Transverse colon (tissue), 4 donors: ENCODE data around the gene OGFR. TPM values are rescaled to one million over a fixed set of nuclear protein-coding genes. Genes with fewer than 3 reads are reported as not detected.

Source experiments
- DNase-seq: peaks from one replicate; pipeline ENCODE4 v3.0.0-alpha.2; 2019
- H3K27ac ChIP-seq, 4 donors: fragments of 200-600 bp; sonication (generic); 2 replicates each; pipeline ENCODE4 v1.5.1; 2016 to 2018; ENCODE audit warnings: inconsistent platforms in 4 of 4
- H3K27me3 ChIP-seq: fragments of 200-600 bp; sonication (generic); 2 replicates; pipeline ENCODE4 v1.5.1; 2017; ENCODE audit warnings: inconsistent platforms
- H3K36me3 ChIP-seq, 4 donors: fragments of 200-600 bp; sonication (generic); 2 replicates each; pipeline ENCODE4 v1.5.1; 2017 to 2019; ENCODE audit warnings: inconsistent platforms in 4 of 4
- H3K4me1 ChIP-seq, 4 donors: fragments of 200-600 bp; sonication (generic); 2 replicates each; pipeline ENCODE4 v1.5.1; 2017 to 2020; ENCODE audit warnings: inconsistent platforms in 4 of 4
- H3K4me3 ChIP-seq, 4 donors: fragments of 200-600 bp; sonication (generic); 1 replicate in 1 of 4; 2 replicates in 3 of 4; pipeline versions ENCODE4 v1.5.1 to v1.6.1; 2017 to 2019; ENCODE audit warnings: inconsistent platforms in 4 of 4
- H3K9me3 ChIP-seq, 2 donors: fragments of 200-600 bp; sonication (generic); 2 replicates each; pipeline ENCODE4 v1.5.1; 2017 to 2019; ENCODE audit warnings: inconsistent platforms in 2 of 2
- EP300 ChIP-seq: sonication (generic); formaldehyde crosslinking; IDR thresholded peaks from one replicate; pipeline ENCODE4 v1.6.1; 2017; ENCODE audit warnings: antibody characterized with exemption, low read depth
- POLR2A ChIP-seq: fragments of 450-650 bp; IDR thresholded peaks from one replicate; pipeline ENCODE4 v1.6.1; 2016; ENCODE audit warnings: antibody characterized with exemption, mild to moderate bottlenecking, moderate library complexity
- POLR2AphosphoS5 ChIP-seq, 3 donors: sonication (generic); formaldehyde crosslinking; IDR thresholded peaks; one replicate each; pipeline ENCODE4 v1.6.1; 2016; ENCODE audit warnings: antibody characterized with exemption in 3 of 3
- WGBS, 2 donors: methylation state at CpG; one replicate each; pipeline ENCODE4 v1.1.5; 2018; ENCODE audit warnings: low coverage in 1 of 2; 5-methylcytosine and 5-hydroxymethylcytosine counted together
- in situ Hi-C, 4 donors: fragments of 200-750 bp; cut with MboI; loops; one replicate each; pipeline versions ENCODE4 v1.15.0 to v1.15.1; 2017; ENCODE audit warnings: low sequenced_read_pairs in 3 of 4, low pct_ligation_motif_present in 1 of 4, low pct_unique_long_range_greater_than_20kb in 1 of 4
- intact Hi-C: fragments of 100-400 bp; cut with DNase I; formaldehyde crosslinking; loops from one replicate; pipeline ENCODE4 v1.15.1; 2023; ENCODE audit warnings: low total_unique reads
- total RNA-seq, 4 donors: library from RNA; depleted of rRNA; stranded (reverse); fragments of >200 nt; gene quantifications; one replicate each; pipeline ENCODE4 v1.1.0, GENCODE V29; 2016
- TF ChIP-seq, protein P1 (sequence below), 5 experiments: fragments of 200-600 bp in 3 of 5; fragments of 450-650 bp in 2 of 5; sonication (generic) in 3 of 5; IDR thresholded peaks; 1 replicate in 2 of 5; 2 replicates in 3 of 5; pipeline ENCODE4 v1.5.1; 2016 to 2017; ENCODE audit warnings: antibody characterized with exemption in 5 of 5, inconsistent platforms in 3 of 5, mild to moderate bottlenecking in 2 of 5, moderate library complexity in 1 of 5

OGFR gene
- total RNA-seq, 4 donors from 2014 or later, result 55.2 to 137 (median 71.1) TPM

DNA sequence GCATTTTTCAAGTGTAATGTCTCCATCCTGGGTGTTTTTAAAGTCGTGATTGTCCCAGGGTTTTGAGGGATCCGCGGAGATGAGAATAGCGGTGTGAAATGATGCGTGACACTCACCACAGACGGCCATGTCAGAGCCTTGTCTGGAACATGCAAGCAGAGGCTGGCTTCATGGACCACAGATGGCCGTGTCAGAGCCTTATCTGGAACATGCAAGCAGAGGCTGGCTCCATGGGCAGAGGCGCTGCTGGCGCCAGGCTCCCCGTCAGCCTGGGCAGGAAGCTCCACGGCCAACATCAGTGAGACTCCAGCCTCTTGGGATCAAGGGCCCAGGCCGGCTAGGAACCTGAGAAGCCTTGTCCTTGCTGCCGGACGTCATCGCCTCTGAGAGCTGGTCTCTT is 16.0 kb upstream of the OGFR start:
- intact Hi-C loops, result no loop called here
- Histone ChIP-seq H3K9me3 (no peaks in the 10 kb centered on the region), H3K36me3 (no peaks in the 10 kb centered on the region), H3K4me1 (peaks cover 2 to 8% (median 6%) of the 10 kb centered on the region in 4 donors), H3K27me3 (no peaks in the 10 kb centered on the region), H3K27ac (no peak overlapping the region), H3K4me3 (no peak overlapping the region)
- in situ Hi-C loops, result loop anchor here in 2 of 4 donors (10.0 to 25.0 kb wide), 3 partner anchors 101 to 294 kb away; no protein-coding TSS in a partner anchor
- TF ChIP-seq, protein P1, sequence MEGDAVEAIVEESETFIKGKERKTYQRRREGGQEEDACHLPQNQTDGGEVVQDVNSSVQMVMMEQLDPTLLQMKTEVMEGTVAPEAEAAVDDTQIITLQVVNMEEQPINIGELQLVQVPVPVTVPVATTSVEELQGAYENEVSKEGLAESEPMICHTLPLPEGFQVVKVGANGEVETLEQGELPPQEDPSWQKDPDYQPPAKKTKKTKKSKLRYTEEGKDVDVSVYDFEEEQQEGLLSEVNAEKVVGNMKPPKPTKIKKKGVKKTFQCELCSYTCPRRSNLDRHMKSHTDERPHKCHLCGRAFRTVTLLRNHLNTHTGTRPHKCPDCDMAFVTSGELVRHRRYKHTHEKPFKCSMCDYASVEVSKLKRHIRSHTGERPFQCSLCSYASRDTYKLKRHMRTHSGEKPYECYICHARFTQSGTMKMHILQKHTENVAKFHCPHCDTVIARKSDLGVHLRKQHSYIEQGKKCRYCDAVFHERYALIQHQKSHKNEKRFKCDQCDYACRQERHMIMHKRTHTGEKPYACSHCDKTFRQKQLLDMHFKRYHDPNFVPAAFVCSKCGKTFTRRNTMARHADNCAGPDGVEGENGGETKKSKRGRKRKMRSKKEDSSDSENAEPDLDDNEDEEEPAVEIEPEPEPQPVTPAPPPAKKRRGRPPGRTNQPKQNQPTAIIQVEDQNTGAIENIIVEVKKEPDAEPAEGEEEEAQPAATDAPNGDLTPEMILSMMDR (IDR thresholded peaks at IDR 0.05), result no peak
- TF ChIP-seq POLR2AphosphoS5 (IDR thresholded peaks at IDR 0.05), result no peak
- TF ChIP-seq EP300, result no peak
- WGBS, 2 donors, result 81% methylated on average over 10 of the region's 15 CpGs; no CpG with 5 or more reads in 1 of the 2 donors
- DNase-seq, result no peak

GRCh38 chr20:62790075-62790474 is 14.6 kb upstream of the OGFR start:
- Histone ChIP-seq H3K27me3 (no peaks in the 10 kb centered on the region), H3K36me3 (no peaks in the 10 kb centered on the region), H3K9me3 (no peaks in the 10 kb centered on the region), H3K27ac (no peak overlapping the region), H3K4me3 (no peak overlapping the region), H3K4me1 (peaks cover 4 to 19% (median 16%) of the 10 kb centered on the region in 4 donors)
- TF ChIP-seq EP300, result no peak
- TF ChIP-seq, protein P1 (IDR thresholded peaks at IDR 0.05), result no peak
- TF ChIP-seq POLR2A, result no peak
- no peak for TF ChIP-seq POLR2AphosphoS5 (IDR thresholded peaks at IDR 0.05)
- WGBS, 2 donors, result 93% methylated on average over 3 to 12 of the region's 12 CpGs
- no peak for DNase-seq
- intact Hi-C loops, result loop anchor here (2.0 to 5.0 kb wide), 2 partner anchors 88 to 121 kb away; no protein-coding TSS in a partner anchor
- in situ Hi-C loops, result loop anchor here in 2 of 4 donors (25.0 kb wide), 2 partner anchors 103 to 128 kb away; no protein-coding TSS in a partner anchor

DNA sequence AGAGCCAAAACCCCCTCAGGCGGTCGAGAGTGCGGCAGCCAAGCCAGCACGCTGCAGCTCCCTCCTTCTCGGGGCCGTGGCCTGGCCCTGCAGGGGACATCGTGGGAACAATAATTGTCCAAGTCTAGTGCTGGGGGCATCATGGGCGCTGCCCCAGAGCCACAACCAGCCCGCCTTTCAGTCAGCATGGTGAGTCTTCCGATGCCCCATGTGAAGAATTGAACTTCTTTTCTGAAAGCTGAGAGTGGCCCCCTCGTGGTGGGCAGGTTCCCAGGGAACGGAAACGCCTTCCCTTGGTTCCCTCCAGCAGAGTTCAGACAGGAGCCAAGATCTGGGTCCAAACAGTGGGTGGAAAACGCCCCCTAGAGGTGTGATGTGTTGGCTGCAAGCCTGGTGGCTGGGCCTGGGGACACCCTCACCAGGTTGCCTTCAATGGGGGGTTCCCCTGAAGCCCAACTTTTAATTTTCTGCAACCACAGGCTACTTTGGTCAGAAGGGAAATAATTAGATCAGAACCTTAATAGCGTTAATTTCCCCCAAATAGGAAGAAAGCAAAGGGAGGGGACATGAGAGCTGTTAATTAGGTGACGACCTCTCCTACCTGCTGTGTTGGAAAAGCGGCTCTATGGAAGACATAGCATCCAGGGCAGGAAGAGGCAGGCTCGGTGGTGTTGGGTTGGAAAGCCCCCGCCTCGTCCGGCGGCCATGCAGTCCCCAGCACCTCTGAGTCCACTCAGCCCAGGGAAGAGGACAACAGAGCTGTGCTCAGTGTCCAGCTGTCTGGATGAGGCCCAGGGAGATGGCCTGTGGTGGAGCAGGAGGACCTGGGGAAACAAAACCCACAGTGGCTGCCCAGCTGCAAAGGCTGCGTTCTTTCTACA is 13.1 kb upstream of the OGFR start:
- DNase-seq, result peak; percentile 84
- Histone ChIP-seq H3K27ac (no peak overlapping the region), H3K36me3 (no peaks in the 10 kb centered on the region), H3K9me3 (no peaks in the 10 kb centered on the region), H3K4me1 (peaks cover 4 to 26% (median 22%) of the 10 kb centered on the region in 4 donors), H3K4me3 (no peak overlapping the region), H3K27me3 (no peaks in the 10 kb centered on the region)
- intact Hi-C loops, result loop anchor here (2.0 to 5.0 kb wide), 2 partner anchors 89 to 123 kb away; no protein-coding TSS in a partner anchor
- WGBS, 2 donors, result 41% methylated on average over 23 of the region's 23 CpGs; no CpG with 5 or more reads in 1 of the 2 donors
- in situ Hi-C loops, result loop anchor here in 2 of 4 donors (25.0 kb wide), 2 partner anchors 104 to 129 kb away; no protein-coding TSS in a partner anchor
- TF ChIP-seq EP300 (no peak), POLR2A (no peak), POLR2AphosphoS5 (IDR thresholded peaks at IDR 0.05) (peak in 2 of 3 donors; percentile 29 to 30)
- TF ChIP-seq, protein P1 (IDR thresholded peaks at IDR 0.05), result peak; percentile 88 to 98 (median 92)

GRCh38 chr20:62792182-62792939 is 12.3 kb upstream of the OGFR start:
- H3K27ac ChIP-seq, result no peak overlapping the region

More at GRCh38 chr20:62792182-62792939, 12.3 kb upstream of the OGFR start:
- H3K4me1 ChIP-seq, result peaks cover 8 to 32% (median 28%) of the 10 kb centered on the region in 4 donors
- no peak for DNase-seq
- TF ChIP-seq, protein P1 (IDR thresholded peaks at IDR 0.05), result no peak
- TF ChIP-seq POLR2AphosphoS5 (IDR thresholded peaks at IDR 0.05) (no peak), EP300 (no peak), POLR2A (no peak)
- no peaks in the 10 kb centered on the region for H3K36me3 ChIP-seq
- no peaks in the 10 kb centered on the region for H3K27me3 ChIP-seq
- no peak overlapping the region for H3K4me3 ChIP-seq
- intact Hi-C loops (loop anchor here (5.0 kb wide), 1 partner anchor 90 kb away; no protein-coding TSS in a partner anchor), in situ Hi-C loops (loop anchor here in 2 of 4 donors (25.0 kb wide), 2 partner anchors 105 to 130 kb away; no protein-coding TSS in a partner anchor)
- no peaks in the 10 kb centered on the region for H3K9me3 ChIP-seq
- 60 to 68% methylated on average over 1 to 8 of the region's 9 CpGs for WGBS, 2 donors
